Psoas muscle (tissue), 8 donors: ENCODE results near the gene RTP3. TPM values are rescaled to one million over a fixed set of nuclear protein-coding genes. Genes with fewer than 3 reads are reported as not detected.

Source experiments
- ATAC-seq, 4 donors: fragments of 200-7000 bp; cut with Tn5 transposase; one replicate each; pipeline ENCODE4 v1.9.1; 2020; ENCODE audit warnings: moderate library complexity in 3 of 4, mild to moderate bottlenecking in 2 of 4
- DNase-seq, 2 donors: peaks; one replicate each; pipeline ENCODE4 v3.0.0-alpha.2; 2020
- H3K27ac ChIP-seq: fragments of 200-600 bp; one replicate; pipeline ENCODE4 v1.8.0; 2022
- H3K27me3 ChIP-seq, 3 donors: fragments of 200-600 bp in 1 of 3; one replicate each; pipeline versions ENCODE4 v1.6.1 to v1.8.0; 2013 to 2022; ENCODE audit warnings: low read length in 2 of 3, mild to moderate bottlenecking in 2 of 3, moderate library complexity in 1 of 3; ENCODE audit not compliant: insufficient read depth in 3 of 3
- H3K36me3 ChIP-seq, 2 donors: fragments of 200-600 bp in 1 of 2; one replicate each; pipeline versions ENCODE4 v1.6.1 to v1.8.0; 2013 to 2022; ENCODE audit warnings: low read depth in 1 of 2, mild to moderate bottlenecking in 1 of 2, moderate library complexity in 1 of 2; ENCODE audit not compliant: insufficient read depth in 1 of 2
- H3K4me1 ChIP-seq: fragments of 200-600 bp; one replicate; pipeline ENCODE4 v1.8.0; 2022
- H3K4me3 ChIP-seq: fragments of 200-600 bp; one replicate; pipeline ENCODE4 v1.8.0; 2022; ENCODE audit warnings: mild to moderate bottlenecking
- H3K9me3 ChIP-seq: fragments of 200-600 bp; one replicate; pipeline ENCODE4 v1.8.0; 2022
- CTCF ChIP-seq: fragments of 200-600 bp; IDR thresholded peaks from one replicate; pipeline ENCODE4 v1.8.0; 2022; ENCODE audit warnings: antibody characterized with exemption
- WGBS, 3 donors: extraction: QIAGEN DNeasy Blood & Tissue Kit; methylation state at CpG; one replicate each; pipeline versions ENCODE4 v1.1.6 to v1.1.7; 2013; 5-methylcytosine and 5-hydroxymethylcytosine counted together
- intact Hi-C, 2 donors: fragments of 100-400 bp; cut with DNase I; formaldehyde crosslinking; loops; one replicate each; pipeline versions ENCODE4 v1.11.0 to v1.14.2; 2022
- polyA plus RNA-seq, 3 donors: library from polyadenylated mRNA; stranded (reverse); fragments of 200-250 nt; gene quantifications; one replicate each; pipeline ENCODE4 v1.2.3, GENCODE V29; 2013
- total RNA-seq, 4 donors: library from RNA; stranded (reverse); fragmentation: NEBNext Ultra II Directional in 2 of 4; extraction: Animal tissue kit (Norgen Biotek cat#: 25700) in 2 of 4; gene quantifications; one replicate each; pipeline versions ENCODE4 v1.2.1 to v1.2.4, GENCODE V29; 2021 to 2023
- donor health status: healthy with polysubstance abuse.
- donor health status: DM: no; HTN: no; CAD: no; lungs with moderate emphysema.
- donor health status: Bipolar disorder and iron deficiency.
- donor health status: healthy.
- donor health status: DM: yes; HTN: yes; CAD: no.
- donor health status: DM: no; HTN: no; CAD: no.
- donor health status: DM: no; HTN: no; CAD: no.
- donor health status: DM: yes; HTN: yes; CAD: no.

RTP3 gene
- total and polyA plus RNA-seq, 7 donors: 0.01 TPM; not detected in 6

GRCh38 chr3:46478341-46478740 lies 19.4 kb upstream of the RTP3 start:
- intact Hi-C loops: no loop called here
- no peak for TF ChIP-seq CTCF
- no peak for ATAC-seq
- no peaks in the 10 kb centered on the region for H3K36me3 ChIP-seq
- H3K4me3 ChIP-seq: no peak overlapping the region
- H3K27me3 ChIP-seq: no peaks in the 10 kb centered on the region
- H3K27ac ChIP-seq: no peak overlapping the region
- no peaks in the 10 kb centered on the region for H3K9me3 ChIP-seq
- 78 to 87% (median 85%) methylated on average over 5 of the region's 5 CpGs for WGBS, 3 donors
- no peaks in the 10 kb centered on the region for H3K4me1 ChIP-seq
- DNase-seq: no peak

GRCh38 chr3:46479021-46479420 lies 18.8 kb upstream of the RTP3 start:
- 88 to 96% (median 95%) methylated on average over 5 of the region's 5 CpGs for WGBS, 3 donors
- no peak for TF ChIP-seq CTCF
- DNase-seq: no peak
- ATAC-seq: no peak
- no peak overlapping the region for H3K4me3 ChIP-seq
- no peaks in the 10 kb centered on the region for H3K36me3 ChIP-seq
- intact Hi-C loops: no loop called here
- H3K9me3 ChIP-seq: no peaks in the 10 kb centered on the region
- H3K4me1 ChIP-seq: no peaks in the 10 kb centered on the region
- no peaks in the 10 kb centered on the region for H3K27me3 ChIP-seq
- H3K27ac ChIP-seq: no peak overlapping the region

GRCh38 chr3:46479696-46480095 lies 18.1 kb upstream of the RTP3 start:
- WGBS, 3 donors: 73 to 89% (median 84%) methylated on average over 5 of the region's 5 CpGs

GRCh38 chr3:46480491-46481195 lies 17.1 kb upstream of the RTP3 start:
- H3K27ac ChIP-seq: no peak overlapping the region
- H3K4me3 ChIP-seq: no peak overlapping the region
- TF ChIP-seq CTCF: no peak
- H3K4me1 ChIP-seq: no peaks in the 10 kb centered on the region
- DNase-seq: no peak
- WGBS, 3 donors: 85 to 90% (median 89%) methylated on average over 6 of the region's 6 CpGs
- no peaks in the 10 kb centered on the region for H3K27me3 ChIP-seq
- no peaks in the 10 kb centered on the region for H3K9me3 ChIP-seq
- intact Hi-C loops: no loop called here
- H3K36me3 ChIP-seq: no peaks in the 10 kb centered on the region
- ATAC-seq: no peak

More at GRCh38 chr3:46479696-46480095, 18.1 kb upstream of the RTP3 start:
- Histone ChIP-seq H3K4me3 (no peak overlapping the region), H3K27ac (no peak overlapping the region), H3K36me3 (no peaks in the 10 kb centered on the region), H3K4me1 (no peaks in the 10 kb centered on the region), H3K9me3 (no peaks in the 10 kb centered on the region), H3K27me3 (no peaks in the 10 kb centered on the region)
- no peak for DNase-seq
- intact Hi-C loops: no loop called here
- ATAC-seq: no peak
- TF ChIP-seq CTCF: no peak

GRCh38 chr3:46481636-46482035 lies 16.1 kb upstream of the RTP3 start:
- intact Hi-C loops: no loop called here
- no peaks in the 10 kb centered on the region for H3K4me1 ChIP-seq
- no peak for ATAC-seq
- H3K4me3 ChIP-seq: no peak overlapping the region
- H3K27me3 ChIP-seq: no peaks in the 10 kb centered on the region
- H3K36me3 ChIP-seq: no peaks in the 10 kb centered on the region
- no peak overlapping the region for H3K27ac ChIP-seq
- WGBS, 3 donors: 80 to 91% (median 85%) methylated on average over 4 of the region's 4 CpGs
- no peak for DNase-seq
- H3K9me3 ChIP-seq: no peaks in the 10 kb centered on the region
- no peak for TF ChIP-seq CTCF
